HCT116 (cell line): ENCODE measurements around the gene RETREG1.

Experiments
- CEBPB ChIP-seq: IDR thresholded peaks from 2 replicates; pipeline ENCODE4 v1.6.1; 2012; ENCODE audit warnings: low read depth
- EGR1 ChIP-seq: IDR thresholded peaks from 2 replicates; pipeline ENCODE4 v1.6.1; 2012; ENCODE audit warnings: low read depth
- ELF1 ChIP-seq: IDR thresholded peaks from 2 replicates; pipeline ENCODE4 v1.6.1; 2012; ENCODE audit warnings: low read depth, borderline replicate concordance
- EZH2 ChIP-seq: fragments of 200-600 bp; sonication (generic); IDR thresholded peaks from 2 replicates; pipeline ENCODE4 v1.6.1; 2017; ENCODE audit warnings: antibody characterized with exemption, mixed run types
- EZH2phosphoT487 ChIP-seq: fragments of 200-600 bp; IDR thresholded peaks from 2 replicates; pipeline ENCODE4 v1.6.1; 2018; ENCODE audit warnings: antibody characterized with exemption, borderline replicate concordance
- JUND ChIP-seq: IDR thresholded peaks from 2 replicates; pipeline ENCODE4 v1.6.1; 2012
- MAX ChIP-seq: IDR thresholded peaks from 2 replicates; pipeline ENCODE4 v1.6.1; 2012
- POLR2A ChIP-seq: IDR thresholded peaks from 2 replicates; pipeline ENCODE4 v1.7.0; 2011; ENCODE audit warnings: borderline replicate concordance; ENCODE audit not compliant: insufficient read depth, insufficient read length; ENCODE audit errors: extremely low read depth
- POLR2AphosphoS5 ChIP-seq: IDR thresholded peaks from 2 replicates; pipeline ENCODE4 v1.6.1; 2011; ENCODE audit warnings: mild to moderate bottlenecking, low read depth, low read length, moderate library complexity
- SRF ChIP-seq: IDR thresholded peaks from 2 replicates; pipeline ENCODE4 v1.6.1; 2012; ENCODE audit warnings: low read depth
- ZBTB33 ChIP-seq: IDR thresholded peaks from 2 replicates; pipeline ENCODE4 v1.6.1; 2011; ENCODE audit warnings: mild to moderate bottlenecking, low read length, moderate library complexity; ENCODE audit not compliant: insufficient replicate concordance; ENCODE audit errors: extremely low read depth
- ZNF274 ChIP-seq: fragments of 200-500 bp; sonication (Bioruptor generic); IDR thresholded peaks from 2 replicates; pipeline ENCODE4 v1.6.1; 2014; ENCODE audit warnings: mild to moderate bottlenecking, low read depth, low read length, inconsistent platforms
- TF ChIP-seq, protein P1 (sequence below): IDR thresholded peaks from 2 replicates; pipeline ENCODE4 v1.6.1; 2012; ENCODE audit warnings: low read depth
- TF ChIP-seq, protein P2 (sequence below), 3 experiments: fragments of 200-600 bp in 1 of 3; sonication (generic) in 1 of 3; IDR thresholded peaks in 2 of 3; conservative IDR thresholded peaks in 1 of 3; 2 replicates each; pipeline ENCODE4 v1.5.1; 2012 to 2017; ENCODE audit warnings: low read depth in 2 of 3, low read length in 2 of 3, antibody characterized with exemption in 1 of 3, borderline replicate concordance in 1 of 3, control low read depth in 1 of 3, mild to moderate bottlenecking in 1 of 3, mixed read lengths in 1 of 3, mixed run types in 1 of 3, moderate library complexity in 1 of 3; ENCODE audit not compliant: insufficient read depth in 1 of 3

DNA sequence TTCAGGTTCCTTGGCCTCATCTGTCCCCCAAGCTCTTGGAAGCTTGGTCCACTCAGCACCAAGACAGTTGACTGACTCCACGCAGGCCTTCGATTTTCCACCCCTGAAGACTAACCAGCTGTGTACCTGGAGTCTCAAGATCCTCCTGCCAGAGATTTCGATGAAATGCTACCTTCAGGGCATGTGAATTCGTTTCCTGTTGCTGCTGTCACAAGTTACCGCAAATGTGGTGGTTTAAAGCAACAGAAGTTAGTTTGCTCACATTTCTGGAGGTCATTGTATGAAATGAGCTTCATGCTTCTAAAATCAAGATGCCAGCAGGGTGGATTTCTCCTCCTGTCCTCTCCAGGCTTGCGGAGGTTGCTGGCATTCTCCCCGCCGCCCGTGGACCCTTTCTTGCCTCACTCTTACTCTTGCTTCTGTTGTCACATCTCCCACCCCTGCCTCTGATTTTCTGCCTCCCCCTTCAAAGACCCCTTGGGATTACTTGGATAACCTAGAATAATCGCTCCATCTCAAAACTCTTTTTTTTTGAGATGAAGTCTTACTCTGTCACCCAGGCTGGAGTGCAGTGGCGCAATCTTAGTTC lies 27.6 kb upstream of the RETREG1 start:
- TF ChIP-seq, protein P1, sequence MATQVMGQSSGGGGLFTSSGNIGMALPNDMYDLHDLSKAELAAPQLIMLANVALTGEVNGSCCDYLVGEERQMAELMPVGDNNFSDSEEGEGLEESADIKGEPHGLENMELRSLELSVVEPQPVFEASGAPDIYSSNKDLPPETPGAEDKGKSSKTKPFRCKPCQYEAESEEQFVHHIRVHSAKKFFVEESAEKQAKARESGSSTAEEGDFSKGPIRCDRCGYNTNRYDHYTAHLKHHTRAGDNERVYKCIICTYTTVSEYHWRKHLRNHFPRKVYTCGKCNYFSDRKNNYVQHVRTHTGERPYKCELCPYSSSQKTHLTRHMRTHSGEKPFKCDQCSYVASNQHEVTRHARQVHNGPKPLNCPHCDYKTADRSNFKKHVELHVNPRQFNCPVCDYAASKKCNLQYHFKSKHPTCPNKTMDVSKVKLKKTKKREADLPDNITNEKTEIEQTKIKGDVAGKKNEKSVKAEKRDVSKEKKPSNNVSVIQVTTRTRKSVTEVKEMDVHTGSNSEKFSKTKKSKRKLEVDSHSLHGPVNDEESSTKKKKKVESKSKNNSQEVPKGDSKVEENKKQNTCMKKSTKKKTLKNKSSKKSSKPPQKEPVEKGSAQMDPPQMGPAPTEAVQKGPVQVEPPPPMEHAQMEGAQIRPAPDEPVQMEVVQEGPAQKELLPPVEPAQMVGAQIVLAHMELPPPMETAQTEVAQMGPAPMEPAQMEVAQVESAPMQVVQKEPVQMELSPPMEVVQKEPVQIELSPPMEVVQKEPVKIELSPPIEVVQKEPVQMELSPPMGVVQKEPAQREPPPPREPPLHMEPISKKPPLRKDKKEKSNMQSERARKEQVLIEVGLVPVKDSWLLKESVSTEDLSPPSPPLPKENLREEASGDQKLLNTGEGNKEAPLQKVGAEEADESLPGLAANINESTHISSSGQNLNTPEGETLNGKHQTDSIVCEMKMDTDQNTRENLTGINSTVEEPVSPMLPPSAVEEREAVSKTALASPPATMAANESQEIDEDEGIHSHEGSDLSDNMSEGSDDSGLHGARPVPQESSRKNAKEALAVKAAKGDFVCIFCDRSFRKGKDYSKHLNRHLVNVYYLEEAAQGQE = no peak
- TF ChIP-seq MAX (no peak), EZH2phosphoT487 (no peak), POLR2AphosphoS5 (no peak), POLR2A (no peak), JUND (no peak), CEBPB (no peak), SRF (no peak), ZNF274 (no peak), ELF1 (no peak), ZBTB33 (no peak), EGR1 (no peak), EZH2 (no peak)
- TF ChIP-seq, protein P2, sequence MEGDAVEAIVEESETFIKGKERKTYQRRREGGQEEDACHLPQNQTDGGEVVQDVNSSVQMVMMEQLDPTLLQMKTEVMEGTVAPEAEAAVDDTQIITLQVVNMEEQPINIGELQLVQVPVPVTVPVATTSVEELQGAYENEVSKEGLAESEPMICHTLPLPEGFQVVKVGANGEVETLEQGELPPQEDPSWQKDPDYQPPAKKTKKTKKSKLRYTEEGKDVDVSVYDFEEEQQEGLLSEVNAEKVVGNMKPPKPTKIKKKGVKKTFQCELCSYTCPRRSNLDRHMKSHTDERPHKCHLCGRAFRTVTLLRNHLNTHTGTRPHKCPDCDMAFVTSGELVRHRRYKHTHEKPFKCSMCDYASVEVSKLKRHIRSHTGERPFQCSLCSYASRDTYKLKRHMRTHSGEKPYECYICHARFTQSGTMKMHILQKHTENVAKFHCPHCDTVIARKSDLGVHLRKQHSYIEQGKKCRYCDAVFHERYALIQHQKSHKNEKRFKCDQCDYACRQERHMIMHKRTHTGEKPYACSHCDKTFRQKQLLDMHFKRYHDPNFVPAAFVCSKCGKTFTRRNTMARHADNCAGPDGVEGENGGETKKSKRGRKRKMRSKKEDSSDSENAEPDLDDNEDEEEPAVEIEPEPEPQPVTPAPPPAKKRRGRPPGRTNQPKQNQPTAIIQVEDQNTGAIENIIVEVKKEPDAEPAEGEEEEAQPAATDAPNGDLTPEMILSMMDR (IDR thresholded peaks at IDR 0.05 in 2 of 3, conservative IDR thresholded peaks at IDR 0.05 in 1 of 3; ENCODE audit: borderline replicate concordance in 1 of 3, insufficient read depth in 1 of 3, low read depth in 2 of 3, low read length in 2 of 3) = no peak
